K562 (cell line): Measurements from ENCODE around the gene ETDC. TPM values are rescaled to one million over a fixed set of nuclear protein-coding genes. Genes with fewer than 3 reads are reported as not detected.
"Not testable (repeated sequence)": the region's sequence is repeated elsewhere in the genome, so short reads cannot be mapped to it uniquely, and the experiment has no call there.

Source experiments
- ATAC-seq: fragments of 200-7000 bp; cut with Tn5 transposase; 3 replicates; pipeline ENCODE4 v1.9.1; 2020; ENCODE audit warnings: moderate library complexity
- Bru-seq: library from RNA; stranded (reverse); fragments of 400-500 nt; gene quantifications from one replicate; lab custom pipeline; 2021; lab: Mats Ljungman, UMichigan
- BruChase-seq, 2 experiments: library from RNA; stranded (reverse); fragments of 400-500 nt; gene quantifications; one replicate each; lab custom pipeline; 2021; lab: Mats Ljungman, UMichigan
- BruUV-seq: library from RNA; stranded (reverse); fragments of 400-500 nt; replicated peaks from 2 replicates; lab custom pipeline; 2021; lab: Mats Ljungman, UMichigan
- CTCF ChIA-PET: fragments of 300-600 bp; formaldehyde crosslinking; extraction: SDS; loops from one replicate; lab custom pipeline; 2021; ENCODE audit warnings: low intra/inter-chr PET ratio; lab: Yijun Ruan, JAX
- POLR2A ChIA-PET: fragments of 300-600, 350-650 bp; sonication (Branson Sonifier 250); formaldehyde crosslinking; extraction: SDS; loops from one replicate; lab custom pipeline; 2021; ENCODE audit warnings: antibody characterized with exemption, inconsistent platforms; lab: Yijun Ruan, JAX
- DNase-seq, 4 experiments: peaks; one replicate each; pipeline versions ENCODE4 v3.0.0 to v3.0.0-alpha.2; 2011 to 2018; ENCODE audit warnings: low spot score in 3 of 4, mixed read lengths in 3 of 4; ENCODE audit errors: extremely low read depth in 1 of 4
- FAIRE-seq: peaks from 2 replicates; lab custom pipeline; 2011; peaks lifted over from hg19 to GRCh38; lab: Jason Lieb, UNC
- H2AFZ ChIP-seq: 2 replicates; pipeline ENCODE4 v1.6.0; 2011; ENCODE audit warnings: low read depth, low read length, control low read depth, inconsistent platforms
- H3K27ac ChIP-seq: fragments of 200-600 bp; 3 replicates; pipeline ENCODE4 v1.8.0; 2011; ENCODE audit warnings: low read depth, mild to moderate bottlenecking, control low read depth, inconsistent platforms, low read length, moderate library complexity, mixed read lengths; ENCODE audit errors: extremely low read depth
- H3K27me3 ChIP-seq, 2 experiments: fragments of 300-600 bp in 1 of 2; 2 replicates in 1 of 2; 3 replicates in 1 of 2; pipeline versions ENCODE4 v1.6.0 to v1.8.0; 2011; ENCODE audit warnings: inconsistent platforms in 2 of 2, low read length in 2 of 2, mild to moderate bottlenecking in 1 of 2, mixed read lengths in 1 of 2, moderate library complexity in 1 of 2; ENCODE audit not compliant: control insufficient read depth in 2 of 2, insufficient read depth in 2 of 2
- H3K36me3 ChIP-seq: fragments of 300-600 bp; 3 replicates; pipeline ENCODE4 v1.8.0; 2011; ENCODE audit warnings: mild to moderate bottlenecking, low read length, inconsistent platforms; ENCODE audit not compliant: control insufficient read depth, insufficient read depth
- H3K4me1 ChIP-seq, 2 experiments: fragments of 200-600 bp in 1 of 2; replicated peaks in 1 of 2; 2 replicates in 1 of 2; 3 replicates in 1 of 2; pipeline versions ENCODE4 v1.5.1 to v1.8.0; 2011; ENCODE audit warnings: inconsistent platforms in 2 of 2, low read length in 2 of 2, mild to moderate bottlenecking in 1 of 2, mixed read lengths in 1 of 2, moderate library complexity in 1 of 2; ENCODE audit not compliant: control insufficient read depth in 2 of 2, insufficient read depth in 2 of 2
- H3K4me2 ChIP-seq: 2 replicates; pipeline ENCODE4 v1.6.1; 2011; ENCODE audit warnings: low read length, control low read depth, inconsistent platforms, mixed read lengths; ENCODE audit not compliant: insufficient read depth
- H3K4me3 ChIP-seq: fragments of 200-600 bp; sonication (generic), shearing (Covaris generic); 2 replicates; pipeline ENCODE4 v1.5.1; 2016; ENCODE audit warnings: control low read depth, inconsistent platforms
- H3K79me2 ChIP-seq: fragments of 200-600 bp; 3 replicates; pipeline ENCODE4 v1.8.0; 2011; ENCODE audit warnings: low read length, inconsistent platforms; ENCODE audit not compliant: control insufficient read depth, insufficient read depth
- H3K9ac ChIP-seq, 2 experiments: 2 replicates each; pipeline versions ENCODE4 v1.6.0 to v1.6.1; 2011; ENCODE audit warnings: low read depth in 2 of 2, low read length in 2 of 2, control low read depth in 1 of 2, inconsistent platforms in 1 of 2, mild to moderate bottlenecking in 1 of 2, mixed read lengths in 1 of 2; ENCODE audit not compliant: insufficient read depth in 1 of 2
- H3K9me1 ChIP-seq: one replicate; pipeline ENCODE4 v1.6.0; 2011; ENCODE audit warnings: inconsistent platforms, mild to moderate bottlenecking, low read length, moderate library complexity; ENCODE audit not compliant: control insufficient read depth, insufficient read depth
- H3K9me3 ChIP-seq: replicated peaks from 2 replicates; pipeline ENCODE4 v1.5.1; 2011; ENCODE audit warnings: low read depth, low read length, inconsistent platforms; ENCODE audit not compliant: control insufficient read depth, insufficient read depth
- H4K20me1 ChIP-seq: replicated peaks from 2 replicates; pipeline ENCODE4 v1.6.1; 2011; ENCODE audit warnings: low read length, inconsistent platforms, mixed read lengths; ENCODE audit not compliant: control insufficient read depth, insufficient read depth
- AFF4 ChIP-seq: sonication (generic); formaldehyde crosslinking; IDR thresholded peaks from 2 replicates; pipeline ENCODE4 v1.8.0; 2023; ENCODE audit warnings: mild to moderate bottlenecking, missing genetic modification reagents
- SMAD3 ChIP-seq: fragments of 450-650 bp; formaldehyde crosslinking; conservative IDR thresholded peaks from 2 replicates; pipeline ENCODE4 v1.4.0; 2020; ENCODE audit warnings: mild to moderate bottlenecking
- SRSF3 ChIP-seq: fragments of 200-400 bp; formaldehyde crosslinking; IDR thresholded peaks from 2 replicates; pipeline ENCODE4 v1.6.1; 2016; ENCODE audit warnings: mild to moderate bottlenecking, low read length, moderate library complexity; ENCODE audit not compliant: insufficient read depth
- ZNF143 ChIP-seq: sonication (generic); formaldehyde crosslinking; IDR thresholded peaks from 2 replicates; pipeline ENCODE4 v1.9.0; 2022; ENCODE audit warnings: mild to moderate bottlenecking, missing genetic modification reagents
- ZNF75A ChIP-seq: fragments of 450-650 bp; formaldehyde crosslinking; IDR thresholded peaks from 2 replicates; pipeline ENCODE4 v1.4.0; 2020; ENCODE audit warnings: mild to moderate bottlenecking
- WGBS: fragments of 100-300 bp; shearing (Covaris generic); methylation state at CpG from one replicate; pipeline ENCODE4 v1.1.6; 2016; ENCODE audit warnings: low coverage, mixed read lengths; ENCODE audit not compliant: insufficient coverage; ENCODE audit errors: missing lambda C conversion rate; 5-methylcytosine and 5-hydroxymethylcytosine counted together
- in situ Hi-C: fragments of 300-500 bp; cut with MboI; formaldehyde crosslinking; loops from 4 replicates; pipeline ENCODE4 v1.15.0; 2018; ENCODE audit warnings: inconsistent platforms, mixed read lengths
- intact Hi-C: fragments of 100-400 bp; cut with micrococcal nuclease; formaldehyde crosslinking; loops from 2 replicates; pipeline ENCODE4 v1.14.2; 2022
- long read RNA-seq, 3 experiments: library from polyadenylated mRNA in 2 of 3; library from RNA in 1 of 3; unstranded in 2 of 3; stranded (forward) in 1 of 3; transcript quantifications; one replicate each; pipeline ENCODE4 v2.0.0, GENCODE V29; 2019 to 2022
- polyA minus RNA-seq, 3 experiments: library from RNA; depleted of rRNA, polyadenylated mRNA; stranded (reverse); fragments of >200 nt; gene quantifications; 2 replicates each; pipeline ENCODE4 v1.2.3, GENCODE V29; 2011
- polyA plus RNA-seq, 8 experiments: library from polyadenylated mRNA; depleted of rRNA in 4 of 8; stranded (reverse) in 5 of 8; unstranded in 3 of 8; fragments of >200 nt; fragmentation: Nextera tagmentation in 2 of 8; fragmentation: Illumina TruSeq in 1 of 8; extraction: Ambion mirVana in 2 of 8; extraction: Trizol in 1 of 8; gene quantifications; 2 replicates each; pipeline versions ENCODE4 v1.2.1 to v1.2.3, GENCODE V29; 2011 to 2014; ENCODE audit warnings: inconsistent platforms in 1 of 8, missing spikeins in 1 of 8
- total RNA-seq, 7 experiments: library from RNA; depleted of rRNA in 6 of 7; stranded (reverse); fragments of >200 nt in 6 of 7; fragmentation: Illumina TruSeq in 2 of 7; extraction: Trizol in 2 of 7; gene quantifications; 2 replicates each; pipeline versions ENCODE4 v1.2.1 to v1.2.3, GENCODE V29; 2011 to 2021; ENCODE audit warnings: low replicate concordance in 1 of 7

The ETDC gene
- not detected in 2 replicates for total RNA-seq (2011; cell fraction: chromatin; rRNA removed; ENCODE audit: low replicate concordance)
- not detected in 2 replicates for total RNA-seq (2011; cell fraction: nucleolus; rRNA removed)
- not detected in 2 replicates for total RNA-seq (2011; cell fraction: nucleoplasm; rRNA removed)
- not detected in 2 replicates for total RNA-seq (2014; rRNA removed)
- total RNA-seq (2014; rRNA removed; fragmentation: Illumina TruSeq; extraction: Trizol), result not detected in 2 replicates
- total RNA-seq (2015; rRNA removed; fragmentation: Illumina TruSeq; extraction: Trizol), result not detected in 2 replicates
- not detected in 2 replicates for total RNA-seq (2021)
- polyA plus RNA-seq (2011; rRNA removed), result not detected in 2 replicates
- not detected in 2 replicates for polyA plus RNA-seq (2011; cell fraction: cytosol; rRNA removed)
- polyA plus RNA-seq (2011; cell fraction: nucleus; rRNA removed), result not detected in 2 replicates
- not detected in 2 replicates for polyA plus RNA-seq (2012)
- polyA plus RNA-seq (2014; fragmentation: Illumina TruSeq; extraction: Trizol), result not detected in 2 replicates
- polyA plus RNA-seq (2014; fragmentation: Nextera tagmentation; extraction: Ambion mirVana), result not detected
- not detected in 2 replicates for polyA plus RNA-seq (2014; rRNA removed)
- polyA minus RNA-seq (2011; rRNA and poly(A)+ RNA removed), result not detected in 2 replicates
- polyA minus RNA-seq (2011; cell fraction: cytosol; rRNA and poly(A)+ RNA removed), result not detected in 2 replicates
- not detected in 2 replicates for polyA minus RNA-seq (2011; cell fraction: nucleus; rRNA and poly(A)+ RNA removed)
- Bru-seq, nascent RNA, result not detected
- BruChase-seq, experiment 1, labeled RNA remaining after a 2-hour chase, result not detected
- not detected for BruChase-seq, experiment 2, labeled RNA remaining after a 6-hour chase
- long read RNA-seq, experiment 1, result 0 reads
- long read RNA-seq, experiment 2, result 0 reads
- long read RNA-seq, experiment 3, result 0 reads

- DNase-seq (no peak), FAIRE-seq (no peak), ATAC-seq (no peak)
- Histone ChIP-seq H3K4me3 (no peak within 1 kb of the TSS), H4K20me1 (no peaks in the 10 kb centered on the region), H3K9me3 (no peaks in the 10 kb centered on the region), H3K27ac (no peak within 1 kb of the TSS), H2AFZ (no peak within 1 kb of the TSS), H3K27me3 (no peaks in the 10 kb centered on the region), H3K4me1 (no peaks in the 10 kb centered on the region), H3K9me1 (no peaks in the 10 kb centered on the region), H3K36me3 (no peaks in the 10 kb centered on the region), H3K9ac (no peak within 1 kb of the TSS), H3K4me2 (no peak within 1 kb of the TSS), H3K79me2 (no peaks in the 10 kb centered on the region)
- no TSS peak for BruUV-seq
- intact Hi-C loops (no loop called here), in situ Hi-C loops (no loop called here)
- ChIA-PET CTCF (no interaction called here), POLR2A (no interaction called here)
- WGBS, result 0% methylated on average over 1 of the region's 1 CpG
- TF ChIP-seq SRSF3 (no peak), AFF4 (CRISPR knock-in tag) (no peak), SMAD3 (no peak), ZNF143 (no peak), ZNF75A (CRISPR knock-in tag) (no peak)
Measured at GRCh38 chrX:135309430-135309923, at the start of gene ETDC. TSS of gene ETDC (plus strand) at chrX:135309480. CDS start at chrX:135309480, 0 bp downstream.

DNA sequence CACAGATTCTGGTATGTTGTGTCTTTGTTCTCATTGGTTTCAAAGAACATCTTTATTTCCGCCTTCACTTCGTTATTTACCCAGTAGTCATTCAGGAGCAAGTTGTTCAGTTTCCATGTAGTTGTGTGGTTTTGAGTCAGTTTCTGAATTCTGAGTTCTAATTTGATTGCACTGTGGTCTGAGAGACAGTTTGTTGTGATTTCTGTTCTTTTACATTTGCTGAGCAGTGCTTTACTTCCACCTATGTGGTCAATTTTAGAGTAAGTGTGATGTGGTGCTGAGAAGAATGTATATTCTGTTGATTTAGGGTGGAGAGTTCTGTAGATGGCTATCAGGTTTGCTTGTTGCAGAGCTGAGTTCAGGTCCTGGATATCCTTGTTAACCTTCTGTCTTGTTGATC, 48.3 kb upstream of the ETDC start:
- H2AFZ ChIP-seq, ATAC-seq, H3K4me2 ChIP-seq, CTCF ChIA-PET, POLR2A ChIA-PET, H3K36me3 ChIP-seq, H3K9ac ChIP-seq, H3K9me3 ChIP-seq, BruUV-seq, H3K79me2 ChIP-seq, H3K27ac ChIP-seq, intact Hi-C loops, H3K4me1 ChIP-seq, H4K20me1 ChIP-seq, in situ Hi-C loops, H3K9me1 ChIP-seq, DNase-seq, H3K27me3 ChIP-seq, FAIRE-seq, H3K4me3 ChIP-seq: not testable (repeated sequence)
- WGBS, result 0% methylated on average over 2 of the region's 2 CpGs
